Activated T-cell treated with anti-CD3 and anti-CD28 coated beads for 48 hours (primary cell): ENCODE results near the gene HS3ST3B1.

ENCODE experiments used
- DNase-seq: peaks from one replicate; pipeline ENCODE4 v3.0.0-alpha.2; 2020; ENCODE audit warnings: low read depth

Gene HS3ST3B1

GRCh38 chr17:14300575-14301278 is at the start of gene HS3ST3B1:
TSS of gene HS3ST3B1 (plus strand) at chr17:14301081. CDS start at chr17:14301519, 438 bp downstream.
- DNase-seq: peak; percentile 99

DNA sequence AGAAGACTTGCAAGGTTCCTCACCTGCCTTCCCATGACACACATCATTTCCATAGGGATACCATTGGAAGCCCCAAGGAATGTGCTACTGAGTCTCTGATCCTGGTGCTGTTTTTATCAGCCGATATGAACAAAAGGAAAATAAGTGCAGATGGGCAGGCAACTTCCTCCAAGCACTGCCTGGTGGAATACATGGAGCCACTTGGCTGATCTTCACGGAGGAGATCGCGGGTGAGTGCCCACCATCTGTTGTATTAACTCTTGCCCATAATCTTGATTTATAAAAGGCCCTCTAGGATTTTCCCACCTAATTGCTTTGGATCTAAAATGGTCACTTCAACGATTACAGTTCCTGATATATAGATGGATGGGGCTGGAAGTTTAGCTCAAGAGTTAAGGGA is 39.5 kb upstream of the HS3ST3B1 start:
- DNase-seq: no peak

DNA sequence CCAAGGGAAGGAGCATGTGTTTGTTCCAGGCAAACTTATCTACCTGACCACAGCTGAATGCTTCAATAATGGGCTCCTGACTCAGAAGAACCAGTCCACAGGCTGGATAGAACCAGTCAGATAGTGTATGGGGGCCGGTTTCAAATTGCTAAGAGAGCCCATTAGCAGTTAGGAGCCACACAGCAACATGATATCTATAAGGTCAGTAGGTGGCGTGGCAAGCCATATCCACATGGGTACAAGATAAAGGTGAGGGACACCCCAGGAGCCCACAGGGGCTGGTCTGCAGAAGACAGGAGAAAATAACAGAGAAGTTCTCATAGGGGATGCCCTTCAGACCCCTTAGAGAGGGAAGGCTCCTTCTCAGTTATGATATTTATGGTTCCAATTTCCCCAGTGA is 32.6 kb upstream of the HS3ST3B1 start:
- no peak for DNase-seq

DNA sequence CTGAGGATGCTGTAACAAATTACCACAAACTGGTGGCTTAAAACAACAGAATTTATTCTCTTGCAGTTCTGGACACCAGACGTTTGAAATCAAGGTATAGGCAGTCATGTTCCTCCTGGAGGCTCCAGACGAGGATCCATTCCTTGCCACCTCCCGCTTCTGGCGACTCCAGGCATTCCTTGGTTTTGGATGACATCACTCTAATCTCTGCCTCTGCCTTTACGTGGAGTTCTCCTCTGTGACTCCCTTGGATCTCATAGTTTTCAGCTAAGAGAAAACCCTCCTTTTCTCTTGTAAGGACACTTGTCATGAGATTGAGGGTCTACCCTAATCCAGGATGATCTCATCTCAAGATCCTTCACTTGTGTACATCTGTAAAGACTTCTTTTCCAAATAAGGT is 31.4 kb upstream of the HS3ST3B1 start:
- DNase-seq: no peak

- DNase-seq: no peak
These were observed 30.4 kb upstream of the HS3ST3B1 start for GRCh38 chr17:14270508-14270907.

GRCh38 chr17:14276535-14277250 is 24.2 kb upstream of the HS3ST3B1 start:
- no peak for DNase-seq

DNA sequence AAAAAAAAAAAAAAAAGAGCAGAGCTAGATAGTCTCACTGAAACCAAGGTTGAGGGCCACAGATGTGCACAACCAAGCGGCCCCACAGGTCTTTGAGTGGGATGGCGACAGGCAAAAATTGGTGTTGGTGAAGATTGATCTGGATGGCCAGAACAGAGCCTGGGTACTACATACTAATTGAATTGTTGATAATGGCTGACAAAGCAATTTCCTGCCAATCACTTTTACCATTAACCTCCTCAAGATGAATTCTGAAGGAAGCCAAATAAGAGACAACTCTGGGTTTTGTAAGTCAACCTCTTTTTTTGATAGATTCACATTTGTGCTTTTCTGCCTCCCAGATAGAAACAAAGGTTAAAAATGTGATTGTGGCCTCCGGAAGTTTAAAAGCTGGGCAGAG is 19.4 kb upstream of the HS3ST3B1 start:
- no peak for DNase-seq

- no peak for DNase-seq
These were observed 18.2 kb upstream of the HS3ST3B1 start for GRCh38 chr17:14282726-14283125.

GRCh38 chr17:14289162-14289561 is 11.7 kb upstream of the HS3ST3B1 start:
- DNase-seq: no peak

- DNase-seq: no peak
These were observed 6.0 kb upstream of the HS3ST3B1 start for GRCh38 chr17:14294876-14295275.

DNA sequence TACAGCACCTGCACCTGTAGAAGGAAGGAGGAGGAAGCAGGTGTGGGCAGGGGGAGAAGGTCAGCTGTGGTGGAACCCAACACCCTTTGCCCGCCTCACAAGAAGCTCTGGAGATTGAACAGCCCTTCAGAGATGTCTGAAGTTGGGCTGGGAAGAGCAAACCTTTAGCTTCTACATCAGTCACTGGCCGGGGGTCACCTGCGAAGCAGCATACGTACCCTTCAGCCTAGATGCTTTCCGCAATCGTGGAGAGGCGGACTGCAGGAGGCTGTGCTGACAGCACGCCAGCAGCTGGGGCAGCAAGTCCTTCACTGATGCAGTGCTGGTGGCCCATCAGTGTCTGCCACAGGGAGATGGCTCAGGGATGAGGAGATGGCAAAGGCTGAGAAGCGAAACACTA is 5.2 kb upstream of the HS3ST3B1 start:
- DNase-seq: no peak

DNA sequence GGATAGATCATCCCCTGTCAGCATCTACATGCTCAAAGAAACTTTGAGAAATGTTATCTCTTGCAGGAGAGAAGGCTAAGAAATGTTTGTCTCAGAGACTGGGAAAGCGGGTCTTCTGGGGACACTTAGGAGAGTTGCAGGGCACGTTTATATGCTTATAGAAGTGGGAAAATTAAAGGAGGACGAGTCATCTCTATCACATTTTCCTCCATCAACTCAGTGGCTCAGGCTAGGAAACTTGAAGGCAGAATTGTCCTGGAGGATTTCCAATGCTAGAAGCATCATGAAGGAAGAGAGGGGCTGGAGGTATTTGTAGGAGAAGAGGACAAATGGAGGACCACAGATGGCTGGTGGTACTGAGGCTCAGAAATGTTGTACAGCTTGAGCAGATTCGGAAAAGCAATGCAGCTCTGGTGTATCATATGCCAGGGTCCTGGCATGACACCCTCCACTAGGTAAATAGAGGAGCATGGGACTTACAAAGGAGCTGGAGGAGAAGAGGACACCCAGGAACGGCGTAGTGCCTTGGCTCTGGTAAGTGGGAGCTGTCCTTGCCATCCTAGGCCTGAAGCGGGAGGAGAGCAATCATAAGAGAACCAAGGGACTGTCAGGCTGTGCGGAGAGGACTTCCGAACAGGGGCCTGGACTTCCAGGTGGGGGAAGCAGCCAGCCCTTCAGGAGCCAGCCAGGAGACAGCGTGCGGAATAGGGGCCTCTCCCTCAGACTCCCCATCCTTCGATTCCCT is 4.5 kb upstream of the HS3ST3B1 start:
- no peak for DNase-seq

DNA sequence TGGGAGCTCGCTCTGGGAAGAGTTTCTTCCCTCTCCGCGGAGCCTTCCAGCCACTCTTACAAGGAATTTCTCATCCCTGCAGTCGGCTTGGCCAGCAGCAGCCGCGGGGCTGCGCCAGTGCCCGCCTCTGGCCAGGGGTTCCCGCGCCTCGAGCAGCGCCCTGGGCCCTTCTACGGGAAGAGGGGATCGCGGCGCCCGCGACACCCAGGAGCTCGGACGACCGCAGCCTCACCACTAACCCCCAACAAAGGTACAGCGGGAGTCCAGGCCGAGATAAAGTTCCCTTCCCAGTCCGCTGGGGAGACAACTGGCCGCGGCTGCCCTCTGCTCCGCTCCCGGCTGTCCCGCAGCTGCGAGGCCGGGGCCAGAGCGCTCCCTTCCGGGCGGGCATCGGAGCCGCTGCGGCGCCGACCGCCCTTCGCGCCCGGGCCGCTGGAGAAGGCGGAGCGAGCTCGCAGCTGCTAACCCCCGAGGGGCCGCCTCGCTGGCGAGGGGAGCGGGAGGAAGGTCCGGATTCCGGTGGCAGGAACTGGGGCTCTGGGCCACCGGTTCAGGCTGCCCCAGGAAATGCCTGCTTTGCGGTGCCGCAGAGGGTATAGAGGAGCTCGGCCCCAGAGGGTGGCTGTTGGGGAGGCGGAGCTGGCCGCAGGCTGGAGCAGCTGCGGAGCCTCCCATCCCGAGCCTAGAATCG is 3.6 kb upstream of the HS3ST3B1 start:
- DNase-seq: no peak

GRCh38 chr17:14298221-14298946 is 2.5 kb upstream of the HS3ST3B1 start:
- no peak for DNase-seq

DNA sequence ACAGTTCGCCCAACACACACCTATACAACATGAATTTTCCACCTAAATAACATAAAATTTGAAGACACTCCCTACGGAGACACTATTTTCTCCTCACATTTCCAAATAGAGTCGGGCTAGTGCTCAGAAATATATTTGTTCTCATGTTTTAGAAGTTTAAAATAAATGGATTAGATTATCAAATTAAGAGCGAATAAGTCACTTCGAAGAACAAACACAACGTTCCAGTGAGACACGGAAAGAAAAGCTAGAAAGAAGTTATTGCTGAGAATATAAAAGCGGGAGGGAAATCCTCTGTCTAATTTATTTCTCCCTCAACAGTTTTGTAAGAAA is 2.0 kb upstream of the HS3ST3B1 start:
- no peak for DNase-seq

DNA sequence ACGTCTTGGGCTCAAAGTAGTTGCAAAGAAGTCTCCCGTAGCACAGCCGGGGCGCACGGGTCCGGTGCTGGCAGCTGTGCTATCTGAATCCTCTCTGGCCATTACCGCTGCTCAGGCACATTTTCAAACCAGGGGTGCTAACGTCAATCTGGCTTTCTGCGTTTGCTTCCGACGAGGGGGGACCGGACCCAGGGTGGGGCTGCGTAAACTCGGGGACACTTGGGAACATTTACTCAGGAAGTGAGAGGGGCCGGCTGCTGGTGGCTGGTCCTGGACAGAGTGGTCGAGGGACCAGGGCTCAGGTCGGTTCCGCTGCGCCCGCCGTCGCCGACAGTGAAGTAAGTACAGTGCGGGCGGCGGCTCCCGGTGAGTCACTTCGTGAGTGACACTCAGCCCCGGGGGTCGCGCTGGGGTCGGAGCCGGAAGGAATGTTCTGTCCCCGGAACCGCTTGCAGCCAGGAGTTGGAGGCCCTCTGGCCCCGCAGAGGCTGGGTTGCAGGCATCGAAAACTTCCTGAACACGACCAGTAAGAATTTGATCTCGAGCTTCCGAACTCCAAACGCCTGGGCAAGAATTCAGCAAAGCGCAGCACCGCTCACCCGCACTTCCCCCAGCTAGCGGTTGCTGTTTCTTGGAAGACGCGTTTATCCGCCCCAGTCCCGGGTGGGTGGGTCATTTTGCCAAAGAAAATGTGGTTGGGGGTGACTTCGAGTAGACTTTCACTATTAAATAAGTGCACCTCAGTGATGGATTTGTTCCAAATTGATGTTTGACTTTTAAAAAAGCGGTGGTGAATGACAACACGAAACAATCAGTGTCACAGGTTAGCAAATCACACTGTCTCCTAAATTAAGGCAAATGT is 1.4 kb upstream of the HS3ST3B1 start:
- no peak for DNase-seq

DNA sequence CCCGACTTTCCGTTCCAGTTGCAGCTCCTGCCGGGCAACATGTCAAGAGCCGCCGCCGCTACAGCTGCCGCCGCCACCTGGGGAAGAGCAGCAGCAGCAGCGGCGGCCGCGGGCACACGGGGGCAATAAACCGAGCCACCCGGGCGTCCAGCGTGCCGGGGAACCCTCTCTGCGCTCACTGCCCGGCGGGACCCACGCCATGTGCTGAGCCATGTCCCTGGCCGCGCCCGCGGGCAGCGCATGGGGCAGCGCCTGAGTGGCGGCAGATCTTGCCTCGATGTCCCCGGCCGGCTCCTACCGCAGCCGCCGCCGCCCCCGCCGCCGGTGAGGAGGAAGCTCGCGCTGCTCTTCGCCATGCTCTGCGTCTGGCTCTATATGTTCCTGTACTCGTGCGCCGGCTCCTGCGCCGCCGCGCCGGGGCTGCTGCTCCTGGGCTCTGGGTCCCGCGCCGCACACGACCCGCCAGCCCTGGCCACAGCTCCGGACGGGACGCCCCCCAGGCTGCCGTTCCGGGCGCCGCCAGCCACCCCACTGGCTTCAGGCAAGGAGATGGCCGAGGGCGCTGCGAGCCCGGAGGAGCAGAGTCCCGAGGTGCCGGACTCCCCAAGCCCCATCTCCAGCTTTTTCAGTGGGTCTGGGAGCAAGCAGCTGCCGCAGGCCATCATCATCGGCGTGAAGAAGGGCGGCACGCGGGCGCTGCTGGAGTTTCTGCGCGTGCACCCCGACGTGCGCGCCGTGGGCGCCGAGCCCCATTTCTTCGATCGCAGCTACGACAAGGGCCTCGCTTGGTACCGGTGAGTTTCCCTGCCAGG is 604 bp downstream of the HS3ST3B1 start:
- DNase-seq: no peak

DNA sequence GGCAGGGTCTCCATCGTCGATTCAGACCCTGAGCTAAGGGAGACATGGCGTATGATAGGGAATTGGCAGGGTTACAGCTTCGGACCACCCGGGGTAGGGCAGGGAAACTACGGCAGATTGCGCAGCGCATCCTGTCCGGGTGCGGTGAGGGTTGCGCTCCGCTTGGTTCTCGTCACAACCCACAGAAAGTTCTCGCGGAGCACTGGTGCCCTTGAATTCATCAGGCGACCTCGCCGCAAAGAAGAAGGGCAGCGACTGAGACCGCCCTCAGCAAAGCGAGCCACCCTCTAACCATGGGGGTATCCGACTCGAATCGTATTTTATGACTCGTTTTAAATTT is 1.2 kb downstream of the HS3ST3B1 start:
- peak; percentile 53 for DNase-seq

- DNase-seq: peak; percentile 84
These were observed 1.7 kb downstream of the HS3ST3B1 start for GRCh38 chr17:14302431-14303099.
